Uterus (tissue), 4 donors: ENCODE data around the gene CTTNBP2. TPM values are rescaled to one million over a fixed set of nuclear protein-coding genes. Genes with fewer than 3 reads are reported as not detected.

Experiments
- DNase-seq, 2 donors: peaks; one replicate each; pipeline ENCODE4 v3.0.0-alpha.2; 2019 to 2020
- H3K27ac ChIP-seq, 2 donors: fragments of 200-600 bp; sonication (generic); 1 replicate in 1 of 2; 2 replicates in 1 of 2; pipeline ENCODE4 v1.5.1; 2016 to 2018
- H3K27me3 ChIP-seq, 2 donors: fragments of 200-600 bp; sonication (generic); one replicate each; pipeline ENCODE4 v1.5.1; 2018 to 2019; ENCODE audit warnings: control low read depth in 1 of 2
- H3K36me3 ChIP-seq, 2 donors: fragments of 200-600 bp; sonication (generic); one replicate each; pipeline ENCODE4 v1.5.1; 2019; ENCODE audit warnings: control low read depth in 1 of 2
- H3K4me1 ChIP-seq, 2 donors: fragments of 200-600 bp; sonication (generic); one replicate each; pipeline ENCODE4 v1.5.1; 2018 to 2019; ENCODE audit warnings: control low read depth in 1 of 2
- H3K4me3 ChIP-seq, 2 donors: fragments of 200-600 bp; sonication (generic); 1 replicate in 1 of 2; 2 replicates in 1 of 2; pipeline ENCODE4 v1.5.1; 2018 to 2019; ENCODE audit warnings: mild to moderate bottlenecking in 1 of 2
- H3K9me3 ChIP-seq, 2 donors: fragments of 200-600 bp; sonication (generic); one replicate each; pipeline ENCODE4 v1.5.1; 2019; ENCODE audit warnings: control low read depth in 1 of 2
- POLR2A ChIP-seq, 2 donors: fragments of 450-650 bp; IDR thresholded peaks; one replicate each; pipeline ENCODE4 v1.6.1; 2016; ENCODE audit warnings: antibody characterized with exemption in 2 of 2, mild to moderate bottlenecking in 1 of 2, moderate library complexity in 1 of 2
- intact Hi-C: fragments of 100-400 bp; cut with DNase I; formaldehyde crosslinking; loops from one replicate; pipeline ENCODE4 v1.15.1; 2023; ENCODE audit warnings: low total_unique reads
- total RNA-seq, 4 donors: library from RNA; depleted of rRNA in 3 of 4; stranded (reverse); fragments of >200 nt in 3 of 4; gene quantifications; one replicate each; pipeline versions ENCODE4 v1.1.0 to v1.2.4, GENCODE V29; 2014 to 2023
- TF ChIP-seq, protein P1 (sequence below), 4 experiments: fragments of 200-600 bp in 2 of 4; fragments of 450-650 bp in 2 of 4; sonication (generic) in 2 of 4; IDR thresholded peaks; one replicate each; pipeline ENCODE4 v1.5.1; 2016 to 2019; ENCODE audit warnings: antibody characterized with exemption in 4 of 4, mild to moderate bottlenecking in 2 of 4, moderate library complexity in 1 of 4
- donor health status: DM: yes; HTN: yes; CAD: no.

Gene CTTNBP2
- total RNA-seq, 4 donors from 2014 or later = 16.4 to 87.9 (median 35.0) TPM

DNA sequence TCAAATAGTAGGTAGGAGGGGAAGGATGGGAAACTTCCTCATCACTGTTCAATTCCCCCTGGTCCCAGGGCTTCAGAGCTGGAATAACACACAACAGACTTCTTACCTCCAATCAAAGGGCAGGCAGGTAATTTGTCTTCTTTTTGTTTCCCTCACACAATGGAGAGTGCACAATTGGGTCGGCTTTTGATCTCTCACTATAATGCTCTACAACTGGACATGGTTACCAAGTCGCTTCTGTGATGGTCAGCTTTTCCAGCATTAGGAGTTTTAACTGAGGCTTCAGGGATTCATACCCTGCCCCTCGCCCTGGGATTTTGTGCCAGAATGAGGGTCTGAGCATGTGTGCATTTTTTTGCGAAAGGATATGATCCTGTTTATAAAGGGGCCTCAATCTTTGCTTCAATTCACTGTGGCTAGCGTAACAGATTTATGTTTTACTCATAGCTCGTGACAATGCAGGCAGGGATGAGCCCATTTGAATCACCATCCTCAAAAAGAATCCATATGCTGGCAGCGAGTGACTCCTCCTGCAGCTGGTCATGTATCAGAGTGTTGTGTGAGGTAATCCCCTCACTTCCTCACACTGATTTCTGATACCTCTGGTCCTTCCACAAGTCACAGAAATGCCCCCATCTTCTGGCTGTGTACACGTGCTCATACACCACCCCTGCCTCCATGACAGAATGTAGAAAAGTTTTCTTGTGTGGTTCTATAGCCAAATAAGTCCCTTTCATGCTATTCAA is 189.6 kb downstream of the CTTNBP2 start:
- Histone ChIP-seq H3K4me3 (no peak overlapping the region), H3K36me3 (no peaks in the 10 kb centered on the region), H3K27ac (no peak overlapping the region), H3K9me3 (no peaks in the 10 kb centered on the region), H3K27me3 (no peaks in the 10 kb centered on the region), H3K4me1 (no peaks in the 10 kb centered on the region)
- DNase-seq = no peak
- intact Hi-C loops = no loop called here
- TF ChIP-seq, protein P1, sequence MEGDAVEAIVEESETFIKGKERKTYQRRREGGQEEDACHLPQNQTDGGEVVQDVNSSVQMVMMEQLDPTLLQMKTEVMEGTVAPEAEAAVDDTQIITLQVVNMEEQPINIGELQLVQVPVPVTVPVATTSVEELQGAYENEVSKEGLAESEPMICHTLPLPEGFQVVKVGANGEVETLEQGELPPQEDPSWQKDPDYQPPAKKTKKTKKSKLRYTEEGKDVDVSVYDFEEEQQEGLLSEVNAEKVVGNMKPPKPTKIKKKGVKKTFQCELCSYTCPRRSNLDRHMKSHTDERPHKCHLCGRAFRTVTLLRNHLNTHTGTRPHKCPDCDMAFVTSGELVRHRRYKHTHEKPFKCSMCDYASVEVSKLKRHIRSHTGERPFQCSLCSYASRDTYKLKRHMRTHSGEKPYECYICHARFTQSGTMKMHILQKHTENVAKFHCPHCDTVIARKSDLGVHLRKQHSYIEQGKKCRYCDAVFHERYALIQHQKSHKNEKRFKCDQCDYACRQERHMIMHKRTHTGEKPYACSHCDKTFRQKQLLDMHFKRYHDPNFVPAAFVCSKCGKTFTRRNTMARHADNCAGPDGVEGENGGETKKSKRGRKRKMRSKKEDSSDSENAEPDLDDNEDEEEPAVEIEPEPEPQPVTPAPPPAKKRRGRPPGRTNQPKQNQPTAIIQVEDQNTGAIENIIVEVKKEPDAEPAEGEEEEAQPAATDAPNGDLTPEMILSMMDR (IDR thresholded peaks at IDR 0.05) = no peak
- TF ChIP-seq POLR2A (IDR thresholded peaks at IDR 0.05) = no peak

DNA sequence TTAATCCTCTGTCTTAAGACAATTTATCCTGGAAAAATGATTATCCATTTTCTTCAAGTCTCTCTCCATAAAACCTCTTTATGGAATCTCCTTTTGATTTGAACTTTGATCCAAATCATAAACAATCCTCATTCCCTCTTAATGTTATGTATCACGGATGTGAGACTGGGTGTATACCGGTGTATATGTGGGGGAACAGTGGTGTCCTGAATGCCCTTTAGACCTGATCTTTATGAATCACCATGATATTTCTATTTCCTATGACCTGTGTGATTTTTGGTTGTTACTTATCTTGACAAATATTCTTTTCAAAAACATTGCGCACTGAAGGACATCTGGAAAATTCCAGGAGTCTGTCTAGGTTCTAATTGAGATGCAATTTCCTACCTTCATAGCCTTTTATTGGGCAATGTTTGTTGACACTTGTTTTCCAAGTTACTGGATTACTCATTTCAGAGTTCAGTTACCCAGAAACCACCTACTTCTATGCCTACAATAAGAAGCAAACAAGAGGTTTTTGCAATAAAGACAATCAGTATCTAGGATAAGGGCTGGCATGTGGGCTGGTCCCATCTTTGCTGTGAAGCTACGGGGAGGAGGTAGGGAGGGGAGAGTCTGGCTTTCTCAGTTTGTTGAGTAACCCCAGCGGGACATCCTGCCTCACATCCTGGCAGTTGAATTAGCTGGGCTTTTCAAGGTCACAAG is 190.4 kb downstream of the CTTNBP2 start:
- TF ChIP-seq, protein P1 (IDR thresholded peaks at IDR 0.05) = no peak
- no peak for TF ChIP-seq POLR2A (IDR thresholded peaks at IDR 0.05)
- intact Hi-C loops = no loop called here
- Histone ChIP-seq H3K4me1 (no peaks in the 10 kb centered on the region), H3K4me3 (no peak overlapping the region), H3K36me3 (no peaks in the 10 kb centered on the region), H3K27me3 (no peaks in the 10 kb centered on the region), H3K9me3 (no peaks in the 10 kb centered on the region), H3K27ac (no peak overlapping the region)
- peak in 1 of 2 donors; percentile 18 for DNase-seq

DNA sequence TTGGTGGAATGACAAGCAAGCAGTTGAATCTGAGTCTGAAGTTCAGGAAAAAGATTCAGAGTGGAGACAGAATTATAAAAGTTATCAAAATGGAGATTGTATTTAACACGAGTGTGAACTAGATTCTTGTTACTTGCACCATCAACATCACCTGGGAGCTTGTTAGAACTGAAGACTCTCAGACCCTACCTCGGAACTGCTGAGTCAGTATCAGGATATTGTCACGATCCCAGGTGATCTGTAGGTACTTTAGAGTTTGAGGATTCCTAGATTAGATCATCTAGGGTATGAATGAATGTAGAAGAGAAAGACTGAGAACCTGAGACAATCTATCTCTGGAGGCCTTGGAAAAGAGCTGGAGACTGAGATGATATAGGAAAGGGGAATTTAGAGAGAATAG is 194.1 kb downstream of the CTTNBP2 start:
- TF ChIP-seq, protein P1 (IDR thresholded peaks at IDR 0.05) = no peak
- no peak for TF ChIP-seq POLR2A (IDR thresholded peaks at IDR 0.05)
- Histone ChIP-seq H3K9me3 (no peaks in the 10 kb centered on the region), H3K4me3 (no peak overlapping the region), H3K27ac (no peak overlapping the region), H3K36me3 (no peaks in the 10 kb centered on the region), H3K4me1 (no peaks in the 10 kb centered on the region), H3K27me3 (no peaks in the 10 kb centered on the region)
- no peak for DNase-seq
- intact Hi-C loops = no loop called here

- no peak for TF ChIP-seq POLR2A (IDR thresholded peaks at IDR 0.05)
- TF ChIP-seq, protein P1 (IDR thresholded peaks at IDR 0.05) = no peak
- H3K36me3 ChIP-seq = no peaks in the 10 kb centered on the region
- H3K27me3 ChIP-seq = no peaks in the 10 kb centered on the region
- intact Hi-C loops = no loop called here
- H3K4me1 ChIP-seq = no peaks in the 10 kb centered on the region
- no peaks in the 10 kb centered on the region for H3K9me3 ChIP-seq
- DNase-seq = no peak
- no peak overlapping the region for H3K4me3 ChIP-seq
- no peak overlapping the region for H3K27ac ChIP-seq
Measured at GRCh38 chr7:117675497-117676435, 197.5 kb downstream of the CTTNBP2 start.
